Measurements from ENCODE around the gene MUC6. TPM values are rescaled to one million over a fixed set of nuclear protein-coding genes. Genes with fewer than 3 reads are reported as not detected.

The MUC6 gene
- total RNA-seq, 2 experiments from 2014 or later: not detected

Other genes starting within 250 kb of the MUC6 start
- 1 to 10 TPM; 1.2 to 1.6 TPM for gene CEND1, start 246.6 kb downstream of the MUC6 start, total RNA-seq
- gene SLC25A22, start 238.4 kb downstream of the MUC6 start, total RNA-seq: 10 to 100 TPM; 35.7 to 38.3 TPM
- gene PIDD1, start 231.5 kb downstream of the MUC6 start, total RNA-seq: 10 to 100 TPM; 45.1 to 48.5 TPM
- gene RPLP2, start 226.8 kb downstream of the MUC6 start, total RNA-seq: 1,000 to 10,000 TPM; 2,077 to 2,079 TPM
- 10 to 100 TPM; 66.8 to 70.9 TPM for gene PNPLA2, start 217.8 kb downstream of the MUC6 start, total RNA-seq
- 10 to 100 TPM; 12.7 to 13.7 TPM for gene CRACR2B, start 208.8 kb downstream of the MUC6 start, total RNA-seq
- 10 to 100 TPM; 28.0 to 28.6 TPM for gene CD151, start 203.8 kb downstream of the MUC6 start, total RNA-seq
- 10 to 100 TPM; 59.3 to 61.5 TPM for gene POLR2L, start 194.2 kb downstream of the MUC6 start, total RNA-seq
- 1 to 10 TPM; 4.4 to 4.5 TPM for gene TSPAN4, start 193.9 kb downstream of the MUC6 start, total RNA-seq
- gene CHID1, start 125.9 kb downstream of the MUC6 start, total RNA-seq: 10 to 100 TPM; 38.2 to 39.2 TPM
- gene AP2A2, start 110.8 kb downstream of the MUC6 start, total RNA-seq: 10 to 100 TPM; 50.5 to 51.1 TPM
- gene MUC2, start 38.2 kb upstream of the MUC6 start, total RNA-seq: not detected
- not detected for gene MUC5AC, start 121.2 kb upstream of the MUC6 start, total RNA-seq
- not detected for gene MUC5B, start 186.3 kb upstream of the MUC6 start, total RNA-seq